GM04503 (cell line): ENCODE results near the gene CPVL.

Experiments used
- DNase-seq: peaks from one replicate; pipeline ENCODE4 v3.0.0-alpha.2; 2012; ENCODE audit warnings: low read depth

Gene CPVL

DNA sequence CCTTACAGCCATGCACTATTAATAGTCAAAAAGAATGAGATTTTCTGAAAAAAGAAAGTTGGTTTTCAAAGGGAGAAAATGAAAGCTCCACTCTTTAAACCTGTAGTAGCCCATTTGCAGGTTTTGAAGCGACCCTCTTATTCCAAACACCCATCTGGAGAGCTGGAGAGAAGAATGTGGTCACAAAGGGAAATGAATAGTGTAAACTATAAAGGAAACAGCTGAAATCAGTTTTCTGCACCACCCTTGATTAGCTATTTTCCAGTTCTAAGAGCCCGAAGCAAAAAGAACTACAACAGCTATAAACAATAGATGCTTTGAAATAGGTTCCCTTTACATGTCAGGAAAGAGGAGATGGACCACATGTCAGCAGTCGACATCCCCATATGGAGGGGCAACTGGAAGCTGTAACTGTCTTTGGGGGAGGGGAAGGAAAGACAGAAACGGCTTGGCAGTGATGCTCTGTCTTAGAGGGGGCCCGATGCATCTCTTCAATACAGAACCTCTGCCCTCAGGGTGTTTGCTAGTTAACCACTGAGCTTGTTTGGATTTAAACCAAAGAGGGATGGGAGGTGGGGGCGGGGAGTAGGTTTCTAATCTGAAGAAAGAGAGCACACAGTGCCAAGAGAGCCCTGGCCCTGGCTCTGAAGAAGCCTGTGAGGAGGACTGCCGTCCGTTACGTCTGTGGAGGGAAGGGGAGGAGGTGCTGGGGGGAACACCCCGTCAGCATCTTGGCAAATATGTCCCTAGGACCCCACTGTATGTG is 55.3 kb downstream of the CPVL start:
- no peak for DNase-seq

DNA sequence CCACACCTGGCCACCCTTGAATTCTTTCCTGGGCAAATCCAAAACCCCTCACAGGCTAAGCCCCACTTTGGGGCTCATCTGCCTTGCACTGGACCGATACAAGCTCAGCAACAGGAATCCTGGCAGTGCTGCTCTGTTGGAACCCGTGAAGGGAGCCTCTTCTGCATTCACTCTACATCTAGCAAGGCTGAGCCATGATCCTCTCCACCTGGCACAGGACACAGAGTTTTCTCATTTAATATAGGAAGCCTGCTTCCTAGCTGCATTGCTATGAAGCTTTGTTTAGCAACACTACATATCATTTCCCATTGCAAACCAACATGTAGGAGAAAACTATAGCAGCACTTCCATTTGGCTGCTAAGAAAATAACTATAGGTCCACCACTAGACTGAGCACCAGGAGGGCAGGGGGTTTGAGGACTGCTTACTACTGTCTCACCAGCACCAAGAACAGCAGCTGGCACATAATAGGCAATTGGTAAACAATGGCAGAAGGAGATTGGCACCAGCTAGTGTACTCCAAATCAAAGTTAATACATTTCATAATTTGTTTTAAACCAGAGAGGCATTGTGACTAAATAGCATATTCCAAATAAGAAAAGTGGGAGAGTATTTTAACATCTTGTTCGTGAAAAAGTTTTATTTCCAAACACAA is 56.1 kb downstream of the CPVL start:
- no peak for DNase-seq

DNA sequence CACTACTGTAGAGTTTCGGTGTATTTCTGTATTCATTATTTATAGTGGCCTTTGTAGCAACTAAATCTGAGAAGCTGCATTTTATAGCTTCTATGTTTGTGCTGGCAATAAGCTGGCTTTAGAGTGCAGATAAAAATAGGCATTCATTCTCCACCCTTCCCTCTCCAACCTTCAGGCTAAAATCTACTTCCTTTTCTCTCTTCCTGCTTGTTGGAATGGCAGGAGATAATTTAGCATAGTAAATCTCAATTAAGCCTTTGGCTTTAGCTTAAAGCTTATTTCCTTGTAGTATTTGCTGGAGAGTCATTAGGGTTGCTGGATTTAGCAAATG is 58.5 kb downstream of the CPVL start:
- no peak for DNase-seq

DNA sequence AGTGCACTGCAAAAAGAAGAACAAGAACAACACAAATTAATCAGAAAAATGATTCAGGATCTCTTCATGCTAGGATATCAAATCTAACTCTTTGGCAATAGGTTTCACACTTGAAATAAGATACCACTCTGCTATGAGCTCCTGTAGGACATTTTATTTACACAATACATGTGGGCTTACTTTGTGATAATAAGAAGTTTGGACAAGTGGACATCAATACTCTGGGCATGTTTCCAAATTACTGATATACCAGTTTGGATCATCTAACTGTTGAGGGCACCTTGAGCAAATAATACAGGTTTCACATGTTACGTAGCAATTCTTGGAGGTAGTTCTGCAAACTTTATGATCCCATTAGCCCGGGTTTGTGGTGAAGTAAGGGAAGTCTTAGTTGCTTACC is 59.8 kb downstream of the CPVL start:
- DNase-seq: no peak

DNA sequence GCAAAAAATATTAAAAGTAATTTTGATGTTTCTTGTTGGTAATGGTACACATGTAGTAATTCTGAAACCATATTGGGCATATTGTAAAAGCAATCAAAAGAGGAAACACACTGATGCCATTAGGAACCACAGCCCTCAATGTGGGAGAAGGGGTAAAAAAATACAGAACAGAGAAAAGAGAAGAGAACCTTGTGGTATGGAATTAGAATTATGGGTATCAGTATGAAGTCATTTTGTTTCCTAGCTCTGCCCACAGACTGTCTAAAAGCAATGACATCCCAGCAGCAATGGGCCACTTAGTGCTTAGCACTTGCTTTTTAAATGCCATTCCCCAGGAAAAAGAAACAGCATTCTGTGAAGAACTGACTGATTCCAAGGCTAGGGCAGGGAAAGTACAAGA is 61.5 kb downstream of the CPVL start:
- no peak for DNase-seq

DNA sequence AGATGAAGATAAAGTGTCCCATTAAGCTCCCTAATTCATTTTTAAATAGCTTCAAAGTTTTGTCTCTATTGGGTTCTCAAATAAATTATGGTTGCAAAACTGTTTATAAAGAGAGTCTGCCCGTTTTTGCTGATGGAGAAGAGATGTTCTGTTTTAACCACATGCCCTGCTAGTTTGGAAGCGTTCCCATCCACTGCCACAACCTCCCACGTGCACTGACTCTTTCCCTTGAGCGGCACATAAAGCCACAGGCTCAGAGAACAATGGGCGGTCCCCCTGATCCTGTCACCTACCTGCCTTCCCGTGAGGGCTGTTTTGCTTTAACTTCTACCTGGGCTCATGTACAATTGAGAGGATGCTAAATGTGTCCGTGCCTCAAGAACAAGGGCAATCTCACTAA is 65.5 kb downstream of the CPVL start:
- no peak for DNase-seq

DNA sequence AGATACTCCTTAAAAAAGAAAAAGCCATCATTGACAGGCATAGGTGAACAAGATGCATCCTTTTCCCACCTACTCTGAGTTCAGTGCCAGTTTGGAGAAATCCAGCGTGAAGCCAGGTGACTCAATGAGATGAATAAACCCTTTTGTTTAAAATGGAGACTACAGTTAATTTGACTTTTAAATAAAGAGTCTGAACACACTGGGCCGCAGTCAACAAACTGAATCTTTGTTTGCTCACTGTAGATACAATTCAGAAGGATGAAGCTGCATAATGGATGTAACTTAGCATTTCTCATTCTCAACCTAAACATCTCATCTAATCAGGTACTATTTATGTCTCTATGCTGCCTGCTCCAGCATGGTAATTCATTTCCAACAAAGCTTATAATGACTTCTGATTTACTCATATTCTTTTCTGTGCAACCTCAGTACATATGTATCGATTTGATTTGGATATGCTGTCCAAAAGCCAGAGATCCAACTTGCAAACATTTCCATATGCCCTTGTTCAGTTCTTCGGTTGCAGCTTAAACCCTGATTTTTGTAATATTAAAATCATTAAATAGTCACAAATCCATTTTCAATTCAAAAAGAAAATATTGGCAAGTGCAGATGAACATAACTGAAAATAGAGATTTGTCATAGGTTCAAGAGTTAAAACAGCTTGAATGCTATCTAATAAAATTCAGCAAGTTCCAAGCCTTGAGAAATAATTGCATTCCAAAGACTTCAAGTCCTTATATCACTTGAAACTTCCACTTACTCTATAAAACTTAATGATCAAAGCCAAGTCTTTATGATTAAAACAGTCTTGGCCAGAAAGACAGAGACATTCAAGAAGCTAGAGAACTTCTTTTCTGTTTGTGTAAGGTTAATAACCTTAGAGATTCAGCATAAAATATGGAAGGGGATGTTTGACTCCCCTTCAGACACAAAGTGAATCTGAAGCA is 67.8 kb downstream of the CPVL start:
- no peak for DNase-seq

DNA sequence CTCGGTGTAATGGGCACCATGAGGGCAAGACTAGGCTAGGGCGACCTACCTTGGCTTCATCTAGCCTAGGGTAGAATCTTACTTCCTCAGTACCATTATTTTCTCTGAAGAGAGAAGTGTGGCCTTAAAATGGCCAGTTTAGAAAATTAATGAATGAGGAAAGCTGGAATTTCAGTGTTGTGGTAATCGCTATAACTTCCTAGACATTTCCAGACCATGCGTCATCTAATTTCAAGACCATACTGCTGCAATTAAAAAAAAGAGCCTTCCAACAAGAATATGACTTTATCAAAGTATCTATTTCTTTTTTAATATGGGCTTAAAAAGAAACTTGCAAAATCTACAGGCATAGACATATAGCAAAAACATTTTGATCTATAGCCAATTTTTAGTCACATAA is 68.5 kb downstream of the CPVL start:
- no peak for DNase-seq

DNA sequence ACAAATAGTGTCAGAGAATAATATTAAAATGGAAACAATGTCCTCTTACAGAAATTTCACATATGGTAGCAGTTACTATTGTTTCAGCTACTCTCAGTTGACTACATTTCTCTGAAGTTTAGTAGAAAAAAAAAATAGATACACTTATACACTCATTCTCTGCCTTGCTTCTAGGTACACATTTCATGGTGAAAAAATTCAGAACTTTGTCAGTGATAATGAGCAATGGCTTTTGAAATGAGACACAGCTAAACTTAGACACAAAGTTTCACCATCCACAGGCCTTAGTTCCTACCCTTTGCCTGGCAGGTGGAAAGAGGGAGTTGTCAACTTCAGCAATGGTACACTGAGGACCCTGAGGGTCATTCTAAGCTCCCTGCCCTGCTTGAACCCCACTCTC is 69.2 kb downstream of the CPVL start:
- no peak for DNase-seq

DNA sequence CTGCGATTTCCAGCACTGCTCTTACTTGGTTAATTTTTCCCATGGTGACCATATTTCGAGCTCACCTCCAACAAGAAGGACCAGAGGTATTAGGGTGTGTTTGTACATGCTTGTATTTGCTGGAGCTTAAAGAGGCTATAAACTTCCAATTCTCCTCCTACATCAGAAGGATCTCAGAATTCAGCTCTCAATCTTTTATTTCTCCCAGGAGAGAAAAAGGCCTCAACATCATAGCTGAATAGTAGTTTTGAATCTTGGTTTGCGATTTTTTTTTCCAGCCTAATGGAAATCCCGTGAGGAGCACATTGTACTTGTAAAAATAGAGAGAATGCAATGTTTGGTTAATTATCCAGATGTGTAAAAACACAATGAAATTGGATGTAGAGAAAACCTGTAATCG is 69.7 kb downstream of the CPVL start:
- DNase-seq: no peak

DNA sequence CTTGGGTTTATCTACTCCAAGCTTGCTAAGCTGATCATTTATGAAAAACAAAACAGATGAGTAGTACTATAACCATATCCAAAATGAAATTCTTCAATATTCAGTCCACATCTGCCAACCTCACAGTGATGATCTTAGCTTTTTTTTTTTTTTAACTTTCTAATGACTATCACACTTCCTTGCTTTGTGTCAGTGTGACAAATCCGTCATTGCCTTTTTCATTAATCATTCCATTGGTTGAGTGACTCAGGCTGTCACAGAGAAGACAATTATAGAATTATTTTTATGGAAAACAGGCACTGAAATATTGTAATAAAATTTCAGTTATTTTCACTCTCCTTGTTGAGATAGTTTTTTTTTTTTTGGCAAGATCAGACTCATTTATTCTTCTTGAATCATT is 70.7 kb downstream of the CPVL start:
- DNase-seq: no peak

DNA sequence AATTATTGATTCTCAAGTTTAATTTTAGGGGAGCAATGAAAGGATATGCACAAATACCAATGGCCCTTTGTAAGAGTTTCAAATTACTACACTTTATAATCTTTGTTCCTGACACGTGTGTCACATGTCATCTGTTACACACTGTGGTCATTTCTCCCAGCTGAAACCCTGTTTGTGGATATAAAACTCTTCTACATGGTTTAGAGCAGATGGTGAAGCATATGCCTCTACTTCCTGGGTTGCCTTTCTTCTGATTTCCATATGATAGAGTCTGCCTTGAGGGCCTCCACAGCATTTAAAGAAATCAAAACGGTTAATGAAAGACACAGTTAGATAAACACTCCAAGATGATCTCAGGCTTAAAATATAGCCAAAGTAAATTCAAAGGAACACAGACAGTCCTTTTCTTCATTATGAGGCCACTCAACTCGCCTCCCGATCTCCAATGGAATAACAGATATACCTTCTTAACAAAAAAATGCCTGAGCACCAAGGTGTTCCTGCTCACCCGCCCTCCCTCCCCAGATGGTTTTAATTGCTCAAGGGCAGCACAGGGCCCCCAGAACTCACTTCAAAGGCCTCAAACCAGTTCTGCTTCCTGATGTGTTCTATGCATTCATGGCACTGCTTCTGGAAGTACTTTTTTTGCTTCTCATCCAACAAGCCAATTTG is 75.0 kb downstream of the CPVL start:
- no peak for DNase-seq

DNA sequence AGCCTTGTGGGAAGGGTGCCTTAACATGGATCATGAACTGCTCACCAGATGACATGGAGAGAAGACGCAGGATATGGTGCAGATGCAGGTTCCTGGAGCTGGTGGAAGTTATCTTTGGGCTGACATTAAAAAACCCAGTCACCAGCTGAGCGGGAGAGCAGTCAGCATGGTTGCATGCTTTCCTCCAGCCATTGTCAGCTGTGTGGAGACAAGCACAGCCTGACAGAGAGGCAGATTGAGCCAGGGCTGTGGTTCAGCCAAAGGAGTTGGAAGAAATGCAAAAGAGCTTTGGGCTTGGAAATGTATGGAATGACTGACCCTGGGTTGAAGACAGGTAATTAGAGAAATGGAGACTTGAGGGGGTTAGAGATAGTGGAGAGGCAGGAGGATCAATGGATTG is 79.7 kb downstream of the CPVL start:
- DNase-seq: no peak

DNA sequence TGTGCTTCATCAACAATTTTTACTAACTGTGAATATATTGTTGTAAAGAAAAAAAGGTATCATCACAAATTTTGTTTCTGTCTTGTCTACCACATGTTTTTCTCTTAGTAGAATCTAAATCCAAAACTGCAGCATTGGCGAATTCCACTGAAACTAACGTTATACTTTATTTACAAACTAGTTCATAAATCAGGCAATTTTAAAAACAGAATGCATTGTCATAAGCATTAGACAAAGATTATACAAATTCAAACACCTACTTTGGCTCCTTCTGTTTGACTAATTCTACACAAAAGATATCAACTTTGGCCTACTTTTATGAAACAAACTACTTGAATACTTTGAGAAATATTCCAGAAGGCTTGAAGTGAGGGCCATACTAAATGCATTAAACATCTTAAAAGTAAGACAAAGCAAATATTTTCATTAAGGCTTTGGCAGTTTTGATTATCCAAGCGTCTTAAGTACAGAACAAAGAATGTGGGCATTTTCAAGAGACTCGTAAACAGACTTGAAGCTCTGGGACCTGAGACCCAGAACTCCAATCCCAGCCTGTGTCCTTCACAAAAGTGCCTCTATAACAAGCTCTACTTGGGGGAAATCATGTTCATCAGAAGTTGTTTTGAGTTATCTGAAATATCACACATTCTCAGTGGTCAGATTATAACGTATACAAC is 81.0 kb downstream of the CPVL start:
- no peak for DNase-seq

DNA sequence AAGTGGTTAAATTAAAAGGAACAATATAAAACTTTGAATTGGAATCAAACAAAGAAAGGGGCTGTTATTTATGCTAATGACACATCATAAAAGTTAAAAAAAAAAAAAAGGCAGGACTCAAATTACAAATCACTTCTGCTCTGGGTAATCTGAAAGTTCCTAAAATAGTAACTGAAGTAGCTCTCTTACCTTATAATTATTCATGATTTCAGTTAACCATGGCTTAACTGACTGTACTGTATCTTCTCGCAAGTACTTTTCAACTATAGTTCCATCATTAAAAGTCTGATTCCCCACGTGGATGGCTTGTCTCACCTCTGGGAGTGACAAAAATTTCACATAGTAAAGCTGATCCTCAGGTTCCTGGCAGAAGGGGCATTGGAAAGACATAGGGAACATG is 82.5 kb downstream of the CPVL start:
- DNase-seq: no peak

DNA sequence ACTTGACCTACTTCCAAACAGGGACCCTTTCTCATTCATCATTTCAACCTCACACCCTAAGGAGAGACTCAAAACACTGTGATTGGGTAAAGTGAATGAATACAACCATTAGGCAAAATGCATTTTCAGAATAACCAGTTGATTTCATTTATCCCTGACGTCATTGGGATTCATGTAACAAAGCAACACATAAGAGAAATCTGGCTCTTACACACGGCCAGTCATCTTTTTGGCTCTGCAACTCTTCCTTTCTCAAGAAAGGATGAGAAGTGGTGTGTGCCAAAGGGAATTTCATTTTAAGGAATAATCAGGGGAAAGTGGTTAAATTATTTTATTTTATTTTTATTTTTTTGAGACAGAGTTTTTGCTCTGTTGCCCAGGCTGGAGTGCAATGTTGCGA is 83.1 kb downstream of the CPVL start:
- DNase-seq: no peak

DNA sequence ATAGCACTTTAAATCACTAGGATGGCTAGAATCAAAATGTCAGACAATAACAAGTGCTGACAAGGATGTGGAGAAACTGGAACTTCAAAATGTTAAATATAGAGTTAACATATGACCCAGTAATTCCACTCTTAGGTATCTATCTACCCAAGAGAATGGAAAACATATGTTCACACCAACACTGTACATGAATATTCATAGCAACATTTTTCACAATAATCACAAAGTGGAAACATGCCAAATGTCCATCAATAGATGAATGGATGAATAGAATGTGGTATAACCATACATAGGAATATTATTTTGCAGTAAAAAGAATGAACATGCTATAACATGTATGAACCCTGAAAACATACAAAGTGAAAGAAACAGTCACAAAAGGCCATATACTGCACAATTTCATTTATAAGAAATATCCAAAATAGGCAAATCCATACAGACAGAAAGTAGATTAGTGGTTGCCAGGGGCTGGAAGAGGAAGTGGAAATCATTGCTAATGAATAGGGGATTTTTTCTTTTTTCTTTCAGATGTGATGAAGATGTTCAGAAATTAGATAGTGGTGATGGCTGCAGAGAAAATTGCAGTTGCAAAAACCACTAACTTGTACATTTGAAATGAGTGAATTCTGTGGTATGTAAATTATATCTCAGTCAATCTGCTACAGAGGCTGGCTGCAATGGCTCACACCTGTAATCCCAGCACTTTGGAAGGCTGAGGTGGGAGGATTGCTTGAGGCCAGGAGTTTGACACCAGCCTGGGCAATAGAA is 93.0 kb downstream of the CPVL start:
- no peak for DNase-seq

DNA sequence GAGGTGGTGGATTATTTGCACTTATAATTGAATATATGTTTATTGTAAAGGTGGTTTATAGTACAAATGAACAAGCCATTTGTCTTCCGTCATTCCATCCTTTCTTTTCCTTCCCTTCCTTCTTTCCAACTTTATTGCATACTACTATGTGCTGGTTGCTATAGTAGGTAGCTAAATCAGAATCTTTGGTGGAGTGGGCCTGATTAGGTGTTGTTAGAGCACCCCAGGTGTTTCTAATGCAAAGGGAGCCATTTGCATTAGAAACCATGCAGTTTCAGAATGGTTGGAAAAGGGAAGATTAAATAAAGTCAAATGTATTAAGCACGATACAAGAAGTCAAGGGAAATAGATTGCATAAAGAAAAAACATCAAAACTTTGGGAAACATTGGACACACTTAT is 99.4 kb downstream of the CPVL start:
- DNase-seq: no peak

DNA sequence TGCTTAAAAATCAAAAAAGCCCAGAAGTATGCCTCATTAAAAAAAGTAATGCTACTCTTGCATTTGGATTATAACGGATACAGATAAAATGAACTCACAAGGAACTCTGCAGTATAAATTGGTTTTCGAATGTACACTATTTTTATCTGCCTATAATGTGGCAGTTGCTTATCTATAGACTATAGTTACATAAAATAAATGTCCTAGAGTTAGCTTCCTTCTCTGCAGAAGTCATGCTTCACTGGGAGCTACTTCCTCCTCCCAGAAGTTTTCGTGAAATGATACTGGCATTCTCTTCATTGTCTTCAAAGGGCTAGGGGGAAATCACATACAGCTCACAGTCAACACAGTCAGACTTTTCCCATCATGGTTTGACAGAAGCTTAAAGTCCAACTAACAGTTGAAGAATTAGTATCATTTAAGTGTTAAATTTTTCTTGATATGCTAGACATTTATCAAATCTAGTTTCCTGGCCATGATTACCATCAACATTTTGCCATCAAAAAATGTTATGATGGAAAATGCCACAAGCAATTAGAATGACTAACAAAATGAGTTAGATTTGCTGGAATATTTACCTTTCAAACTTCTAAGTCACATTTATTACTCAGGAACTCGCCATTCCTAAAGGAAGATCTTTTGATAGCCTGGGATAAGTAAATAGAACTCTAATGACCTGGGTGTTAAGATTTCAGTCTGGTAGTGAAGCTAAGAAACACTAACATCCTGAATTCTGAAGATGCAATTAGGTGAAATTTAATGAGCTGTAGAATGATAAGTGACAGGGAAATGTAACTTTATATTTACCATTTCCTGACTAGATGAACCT is 100.9 kb downstream of the CPVL start:
- no peak for DNase-seq

DNA sequence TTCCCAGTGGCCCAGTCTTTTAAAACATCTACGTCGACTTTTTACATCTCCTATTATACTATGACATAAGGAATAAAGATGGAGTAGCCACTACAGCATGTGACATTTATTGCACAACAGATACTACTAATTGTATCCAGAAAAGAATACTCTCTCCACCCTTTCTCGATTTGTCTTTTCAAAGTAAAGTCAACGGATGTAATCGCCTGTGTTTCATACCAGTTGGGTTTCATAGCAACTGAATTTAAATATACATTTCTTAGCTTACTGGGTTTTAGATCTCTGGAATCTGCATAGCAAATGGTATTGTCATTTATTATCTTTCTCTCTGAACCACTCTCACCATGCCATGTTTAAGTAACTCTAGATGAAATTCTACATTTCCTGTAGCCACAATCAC is 101.8 kb downstream of the CPVL start:
- DNase-seq: no peak
